B cell (primary cell): Measurements from ENCODE around the gene SP100.

Experiments used
- CTCF ChIP-seq: fragments of 200-600 bp; IDR thresholded peaks from one replicate; pipeline ENCODE4 v1.8.0; 2022; ENCODE audit warnings: antibody characterized with exemption, mild to moderate bottlenecking
- EZH2 ChIP-seq: IDR thresholded peaks from 2 replicates; pipeline ENCODE4 v1.6.1; 2012; ENCODE audit warnings: borderline replicate concordance, low read depth, mild to moderate bottlenecking, moderate library complexity, low read length; ENCODE audit not compliant: insufficient read depth, poor library complexity, severe bottlenecking

- TF ChIP-seq CTCF (no peak), EZH2 (no peak)
Observed at GRCh38 chr2:230400041-230400440, 16.0 kb upstream of the SP100 start.
